ENCODE data around the gene NPC2. TPM values are rescaled to one million over a fixed set of nuclear protein-coding genes. Genes with fewer than 3 reads are reported as not detected.
A peak's percentile ranks its signal among the peaks of the same experiment; 100 is the strongest.

Gene NPC2
- total and polyA plus RNA-seq, 2 of the 4 experiments (the other 2 are of a cell fraction): 210 to 273 TPM

GRCh38 chr14:74510959-74511409 lies 17.9 kb upstream of the NPC2 start:
- peak overlapping the region; percentile 72; the same call in 1 of the 2 replicates for H2BK20ac ChIP-seq (ENCODE audit: low read depth, low read length)
- no TSS peak for BruUV-seq (replicated peaks)
- H3K79me1 ChIP-seq (ENCODE audit: low read depth in 1 of 2, low read length in 2 of 2): peaks cover 0 to 4% of the 10 kb centered on the region in 2 experiments; a peak in 1 of 4 replicates
- H4K20me1 ChIP-seq (ENCODE audit: insufficient read depth, low read length): no peaks in the 10 kb centered on the region
- peak overlapping the region; percentile 91 for H2AK5ac ChIP-seq (ENCODE audit: low read depth, low read length)
- H4K5ac ChIP-seq (ENCODE audit: low read depth, low read length): peak overlapping the region; percentile 67
- WGBS, 2 experiments (ENCODE audit: extremely low coverage in 2 of 2, insufficient read length in 1 of 2): 40% methylated on average over 4 of the region's 10 CpGs; no CpG with 5 or more reads in 1 of the 2 experiments
- H3K9me3 ChIP-seq (ENCODE audit: control insufficient read depth, insufficient read depth, low read length): no peaks in the 10 kb centered on the region
- H3K56ac ChIP-seq (ENCODE audit: extremely low read depth, insufficient read depth, low read length): no peak overlapping the region
- ATAC-seq (ENCODE audit: low read depth): peak; percentile 76
- H2BK120ac ChIP-seq (ENCODE audit: low read depth, low read length): peak overlapping the region; percentile 51
- dilution Hi-C loops (cut with HindIII; ENCODE audit: low sequenced_read_pairs, unreplicated experiment) (no loop called here), in situ Hi-C loops (cut with MboI; ENCODE audit: low sequenced_read_pairs) (no loop called here), intact Hi-C loops (cut with micrococcal nuclease) (no loop called here)
- POLR2A ChIA-PET (ENCODE audit: unreplicated experiment): no interaction called here
- H4K8ac ChIP-seq (ENCODE audit: low read depth in 2 of 2, low read length in 2 of 2): peak overlapping the region in 1 of 2 experiments; percentile 85; a peak in 2 of 4 replicates
- no peak overlapping the region for H3K4me2 ChIP-seq (ENCODE audit: low read depth, low read length)
- H3K4me3 ChIP-seq (ENCODE audit: insufficient read depth, low read depth, low read length): no peak overlapping the region
- DNase-seq: peak; percentile 81
- H2AFZ ChIP-seq (replicated peaks; ENCODE audit: low read length, poor library complexity): peak overlapping the region; percentile 81
- H3K9ac ChIP-seq (ENCODE audit: low read depth, low read length): no peak overlapping the region
- peak overlapping the region; percentile 78 for H3K4ac ChIP-seq (ENCODE audit: low read depth, low read length)
- H2AK9ac ChIP-seq (replicated peaks; ENCODE audit: low read depth, low read length, poor library complexity): peak overlapping the region; percentile 86
- H3K36me3 ChIP-seq (ENCODE audit: control insufficient read depth, insufficient read depth, low read length): peaks cover 16% of the 10 kb centered on the region
- H3K27ac ChIP-seq (ENCODE audit: insufficient read depth, low read length): peak overlapping the region; percentile 14; the same call in 1 of the 2 replicates
- 0 out of 2 replicates have a peak overlapping the region, but pooled peaks have one; percentile 34 for H3K23ac ChIP-seq (ENCODE audit: low read depth, low read length)
- H2BK5ac ChIP-seq (ENCODE audit: low read depth, low read length, poor library complexity, severe bottlenecking): peak overlapping the region; percentile 31
- CTCF ChIA-PET: interaction anchor here (1.1 kb wide), 1 partner anchor 9 kb away, joined by 3 read pairs; no protein-coding TSS in a partner anchor
- H4K91ac ChIP-seq (ENCODE audit: insufficient read depth, low read depth, low read length): peak overlapping the region; percentile 53
- peaks cover 26% of the 10 kb centered on the region for H3K9me1 ChIP-seq (ENCODE audit: insufficient read depth, low read length)
- peak overlapping the region; percentile 16; the same call in 1 of the 2 replicates for H3K18ac ChIP-seq (ENCODE audit: low read depth, low read length)
- H2BK15ac ChIP-seq (ENCODE audit: low read depth, low read length): peak overlapping the region; percentile 63; the same call in 1 of the 3 replicates
- no peaks in the 10 kb centered on the region for H3K27me3 ChIP-seq (ENCODE audit: control insufficient read depth, insufficient read depth, low read length)
- TF ChIP-seq CHD1 (IDR thresholded peaks at IDR 0.05; ENCODE audit: low read depth, low read length) (no peak), MAFK (IDR thresholded peaks at IDR 0.05; ENCODE audit: low read depth, low read length) (no peak), FOS (IDR thresholded peaks at IDR 0.05; ENCODE audit: low read depth, low read length) (peak; percentile 73), POLR2A (IDR thresholded peaks at IDR 0.05; ENCODE audit: low read depth, low read length) (peak; percentile 56), CEBPB (IDR thresholded peaks at IDR 0.05; ENCODE audit: low read depth, low read length) (no peak), BHLHE40 (IDR thresholded peaks at IDR 0.05; ENCODE audit: low read depth, low read length) (no peak), RFX5 (IDR thresholded peaks at IDR 0.05; ENCODE audit: low read depth, low read length) (no peak), MXI1 (IDR thresholded peaks at IDR 0.05; ENCODE audit: borderline replicate concordance, low read depth, low read length) (no peak), NFE2L2 (IDR thresholded peaks at IDR 0.05; ENCODE audit: low read depth, low read length) (no peak), RAD21 (IDR thresholded peaks at IDR 0.05; ENCODE audit: low read length) (no peak)
- peak overlapping the region; percentile 53 for H3K14ac ChIP-seq (replicated peaks; ENCODE audit: low read depth, low read length)
- H3K4me1 ChIP-seq (ENCODE audit: control insufficient read depth, insufficient read depth, low read length): peaks cover 21% of the 10 kb centered on the region
